HG03565 (cell line): ENCODE measurements around the gene DHX29.

Experiments used
- ATAC-seq: cut with Tn5 transposase; IDR thresholded peaks from one replicate; pipeline ENCODE4 v1.9.1; 2021; ENCODE audit warnings: mild to moderate bottlenecking, moderate library complexity; ENCODE audit not compliant: unreplicated experiment

DHX29 gene

GRCh38 chr5:55232271-55232984, 75.1 kb downstream of the DHX29 start:
- no peak for ATAC-seq

GRCh38 chr5:55231919-55232270, 75.6 kb downstream of the DHX29 start:
- no peak for ATAC-seq

GRCh38 chr5:55231029-55231918, 76.2 kb downstream of the DHX29 start:
- ATAC-seq = no peak

GRCh38 chr5:55230086-55230629, 77.3 kb downstream of the DHX29 start:
- no peak for ATAC-seq

- no peak for ATAC-seq
These were observed 79.6 kb downstream of the DHX29 start for GRCh38 chr5:55227664-55228430.

GRCh38 chr5:55226934-55227663, 80.4 kb downstream of the DHX29 start, which contains the start of gene MCIDAS:
Gene MCIDAS, minus strand, starts transcription at chr5:55227315. Its CDS starts 177 bp downstream, at chr5:55227138.
- no peak for ATAC-seq

- no peak for ATAC-seq
These were observed 81.2 kb downstream of the DHX29 start for GRCh38 chr5:55226027-55226933.

- no peak for ATAC-seq
These were observed 82.1 kb downstream of the DHX29 start for GRCh38 chr5:55225346-55225745.

GRCh38 chr5:55223812-55224240, 83.7 kb downstream of the DHX29 start:
- no peak for ATAC-seq

- ATAC-seq = no peak
These were observed 84.3 kb downstream of the DHX29 start for GRCh38 chr5:55222985-55223811.

GRCh38 chr5:55222092-55222984, 85.2 kb downstream of the DHX29 start:
- ATAC-seq = no peak

GRCh38 chr5:55220433-55221185, 86.9 kb downstream of the DHX29 start:
- no peak for ATAC-seq

GRCh38 chr5:55219770-55220169, 87.7 kb downstream of the DHX29 start:
- no peak for ATAC-seq

GRCh38 chr5:55218967-55219366, 88.5 kb downstream of the DHX29 start:
- no peak for ATAC-seq

GRCh38 chr5:55211184-55211874, 96.2 kb downstream of the DHX29 start:
- no peak for ATAC-seq
